Ectodermal cell (in vitro differentiated cells): ENCODE results near the gene ZNF282.

Experiments used
- H3K27ac ChIP-seq: 2 replicates; pipeline ENCODE4 v1.7.0; 2013; ENCODE audit warnings: mild to moderate bottlenecking, low read depth, low read length; ENCODE audit not compliant: insufficient read depth, poor library complexity, severe bottlenecking
- H3K27me3 ChIP-seq: 2 replicates; pipeline ENCODE4 v1.7.0; 2013; ENCODE audit warnings: mild to moderate bottlenecking, low read length; ENCODE audit not compliant: insufficient read depth, control insufficient read depth, poor library complexity, severe bottlenecking
- H3K36me3 ChIP-seq: one replicate; pipeline ENCODE4 v1.7.0; 2013; ENCODE audit warnings: low read length; ENCODE audit not compliant: control insufficient read depth, insufficient read depth
- H3K4me1 ChIP-seq: one replicate; pipeline ENCODE4 v1.7.0; 2013; ENCODE audit warnings: low read length; ENCODE audit not compliant: control insufficient read depth, insufficient read depth
- H3K4me3 ChIP-seq: 2 replicates; pipeline ENCODE4 v1.7.0; 2013; ENCODE audit warnings: low read depth, low read length, control low read depth; ENCODE audit not compliant: insufficient read depth
- H3K9me3 ChIP-seq: 2 replicates; pipeline ENCODE4 v1.7.0; 2013; ENCODE audit warnings: mild to moderate bottlenecking, low read length, moderate library complexity; ENCODE audit not compliant: control insufficient read depth
- WGBS, 2 experiments: methylation state at CpG; one replicate each; pipeline ENCODE4 v1.1.7; 2013; ENCODE audit warnings: missing lambda C conversion rate in 2 of 2; 5-methylcytosine and 5-hydroxymethylcytosine counted together

ZNF282 gene

DNA sequence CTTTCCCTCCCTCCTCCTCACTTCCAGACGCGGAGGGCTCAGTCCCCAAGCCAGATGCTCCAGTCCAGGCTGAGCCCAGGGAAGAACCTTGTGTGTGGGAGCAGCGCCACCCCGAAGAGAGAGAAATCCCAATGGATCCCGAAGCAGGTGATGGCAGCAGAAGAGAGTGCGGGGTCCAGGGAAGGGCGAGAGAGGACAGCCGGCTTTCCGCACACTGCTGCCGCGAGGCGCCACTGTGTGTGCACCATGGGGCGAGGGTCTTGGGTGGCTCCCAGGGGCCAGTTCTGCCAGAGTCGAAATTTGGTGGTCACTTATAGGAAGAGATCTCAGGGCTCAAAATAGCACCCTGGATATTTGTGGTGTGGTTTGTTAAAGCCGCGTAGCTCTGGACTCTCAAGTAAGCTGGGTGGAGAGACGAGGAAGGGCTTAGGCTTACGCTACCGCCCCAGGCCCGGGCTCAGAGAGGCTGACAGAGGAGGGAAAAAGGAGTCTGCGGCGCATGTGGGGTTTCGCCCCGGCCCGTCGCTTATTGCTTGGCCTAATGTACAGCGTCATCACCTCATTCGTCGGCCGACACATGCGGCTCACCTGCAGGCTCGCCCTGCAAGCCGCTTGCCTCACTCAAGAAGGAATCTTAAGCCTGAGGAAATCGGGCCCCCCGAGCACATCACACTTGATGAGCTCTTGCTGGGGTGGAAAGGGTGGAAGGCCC, 12.1 kb downstream of the ZNF282 start:
- H3K9me3 ChIP-seq: no peaks in the 10 kb centered on the region
- WGBS, 2 experiments: 90% methylated on average over 35 of the region's 35 CpGs
- no peak overlapping the region for H3K4me3 ChIP-seq
- H3K4me1 ChIP-seq: no peaks in the 10 kb centered on the region
- no peaks in the 10 kb centered on the region for H3K27me3 ChIP-seq
- peaks cover 42% of the 10 kb centered on the region for H3K36me3 ChIP-seq
- no peak overlapping the region for H3K27ac ChIP-seq

DNA sequence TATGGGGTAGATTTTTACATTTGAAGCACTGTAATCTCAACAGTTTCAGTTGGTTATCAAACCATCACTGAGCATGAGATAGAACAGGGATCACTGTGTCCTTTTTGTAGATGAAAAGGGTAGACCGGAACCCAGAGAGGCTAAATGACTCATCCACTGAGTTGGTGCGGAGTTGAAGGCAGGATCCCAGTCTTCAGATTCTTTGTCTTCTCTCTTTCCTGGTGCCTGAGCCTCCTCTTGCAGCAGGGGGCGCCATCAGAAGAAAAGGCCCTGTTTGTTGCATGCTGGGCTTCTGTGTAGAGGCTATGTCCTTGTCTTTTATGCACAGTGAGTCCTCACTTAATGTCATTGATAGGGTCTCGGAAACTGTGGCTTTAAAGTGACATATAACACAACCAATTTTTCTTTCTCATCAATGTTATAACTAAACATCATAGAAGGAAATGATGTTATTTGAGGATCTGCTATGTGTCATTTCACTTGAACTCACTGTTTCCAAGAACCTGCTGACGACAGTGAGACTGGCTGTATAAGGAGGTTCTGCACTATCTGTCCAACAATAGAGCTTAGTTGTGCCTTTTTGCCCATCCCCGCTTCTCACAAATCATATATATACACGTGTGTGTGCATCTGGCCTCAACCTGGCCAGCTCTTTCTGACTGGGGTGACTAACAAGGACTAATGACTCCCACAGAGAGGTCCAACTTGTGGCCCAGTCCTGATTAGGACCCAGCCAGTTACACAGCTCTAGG, 14.3 kb downstream of the ZNF282 start:
- peaks cover 48% of the 10 kb centered on the region for H3K36me3 ChIP-seq

DNA sequence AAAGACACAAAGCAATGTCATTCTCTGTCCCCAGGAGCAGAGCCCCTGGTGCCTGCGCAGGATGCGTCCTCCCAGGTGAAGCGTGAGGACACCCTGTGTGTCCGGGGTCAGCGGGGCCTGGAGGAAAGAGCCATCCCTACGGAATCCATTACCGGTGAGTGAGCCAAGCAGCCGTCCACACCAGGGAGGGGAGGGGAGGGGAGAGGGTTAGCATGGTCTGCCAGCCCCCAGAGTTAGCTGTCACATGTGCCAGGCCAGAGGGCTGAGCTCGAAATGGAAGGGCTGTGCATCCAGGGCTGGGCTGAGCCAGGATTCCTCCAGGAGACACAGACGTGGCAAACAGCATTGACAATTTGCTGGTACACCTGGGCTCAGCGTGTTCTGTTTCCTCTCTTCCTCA, 15.2 kb downstream of the ZNF282 start:
- no peak overlapping the region for H3K4me3 ChIP-seq
- H3K27ac ChIP-seq: no peak overlapping the region
- H3K36me3 ChIP-seq: peaks cover 47% of the 10 kb centered on the region
- H3K27me3 ChIP-seq: no peaks in the 10 kb centered on the region
- WGBS, 2 experiments: 95 to 96% methylated on average over 11 of the region's 11 CpGs
- no peaks in the 10 kb centered on the region for H3K4me1 ChIP-seq
- H3K9me3 ChIP-seq: no peaks in the 10 kb centered on the region

More for the DNA sequence above, 14.3 kb downstream of the ZNF282 start:
- peak overlapping the region; percentile 8 for H3K27ac ChIP-seq
- no peaks in the 10 kb centered on the region for H3K4me1 ChIP-seq
- WGBS, 2 experiments: 61 to 65% methylated on average over 6 to 7 of the region's 7 CpGs
- H3K4me3 ChIP-seq: no peak overlapping the region
- H3K9me3 ChIP-seq: no peaks in the 10 kb centered on the region
- H3K27me3 ChIP-seq: no peaks in the 10 kb centered on the region

DNA sequence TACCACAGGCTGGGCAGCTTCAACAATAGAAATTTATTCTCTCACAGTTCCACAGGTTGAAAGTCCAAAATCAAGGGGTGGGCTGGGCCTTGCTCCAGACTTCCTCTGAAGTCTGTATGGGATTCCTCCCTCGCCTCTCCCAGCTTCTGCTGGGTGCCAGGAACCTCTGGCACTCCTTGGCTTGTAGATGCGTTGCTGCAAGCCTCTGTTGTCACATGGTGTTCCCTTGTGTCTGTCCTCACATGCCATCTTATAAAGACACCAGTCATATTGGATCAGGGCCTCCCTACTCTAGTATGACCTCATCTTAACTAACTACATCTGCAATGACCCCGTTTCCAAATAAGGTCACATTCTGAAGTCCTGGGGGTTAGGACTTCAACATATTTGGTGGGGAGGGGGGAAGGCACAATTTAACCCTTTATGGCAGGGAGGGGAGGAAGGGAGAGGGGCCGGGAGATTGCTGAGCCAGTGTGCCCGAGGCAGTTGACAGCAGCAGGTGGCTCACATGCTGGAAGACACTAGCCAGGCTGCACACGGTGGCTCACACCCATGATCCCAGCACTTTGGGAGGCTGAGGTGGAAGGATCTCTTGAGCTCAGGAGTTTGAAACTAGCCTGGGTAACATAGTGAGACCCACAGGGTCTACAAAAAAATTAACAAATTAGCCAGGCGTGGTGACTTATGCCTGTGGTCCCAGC, 18.8 kb downstream of the ZNF282 start:
- Histone ChIP-seq H3K27ac (no peak overlapping the region), H3K9me3 (no peaks in the 10 kb centered on the region), H3K27me3 (no peaks in the 10 kb centered on the region), H3K4me1 (no peaks in the 10 kb centered on the region), H3K4me3 (no peak overlapping the region), H3K36me3 (peaks cover 48% of the 10 kb centered on the region)
- WGBS, 2 experiments: 88% methylated on average over 7 of the region's 7 CpGs

DNA sequence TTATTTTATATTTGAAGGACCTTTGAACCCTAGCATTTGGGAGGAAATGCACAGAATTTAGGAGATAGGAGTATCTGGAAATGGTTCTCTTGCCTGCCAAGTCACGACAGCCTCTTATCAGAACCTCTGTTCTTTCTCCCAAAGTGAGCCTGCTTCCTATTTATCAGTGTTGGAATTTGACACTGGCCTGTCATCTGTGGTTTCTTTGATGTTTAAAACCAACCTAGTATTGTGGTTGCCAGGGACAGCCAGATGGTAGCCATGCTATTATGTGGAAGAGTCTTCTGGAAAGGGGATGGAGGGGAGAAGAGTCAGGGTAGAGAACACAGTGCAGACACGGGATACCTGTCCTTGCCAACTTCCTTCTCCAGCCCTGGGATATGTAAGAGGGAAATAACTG, 21.1 kb downstream of the ZNF282 start:
- H3K4me3 ChIP-seq: no peak overlapping the region
- H3K9me3 ChIP-seq: no peaks in the 10 kb centered on the region
- 90 to 94% methylated on average over 2 of the region's 2 CpGs for WGBS, 2 experiments
- no peaks in the 10 kb centered on the region for H3K27me3 ChIP-seq
- H3K4me1 ChIP-seq: no peaks in the 10 kb centered on the region
- H3K36me3 ChIP-seq: peaks cover 37% of the 10 kb centered on the region
- no peak overlapping the region for H3K27ac ChIP-seq

DNA sequence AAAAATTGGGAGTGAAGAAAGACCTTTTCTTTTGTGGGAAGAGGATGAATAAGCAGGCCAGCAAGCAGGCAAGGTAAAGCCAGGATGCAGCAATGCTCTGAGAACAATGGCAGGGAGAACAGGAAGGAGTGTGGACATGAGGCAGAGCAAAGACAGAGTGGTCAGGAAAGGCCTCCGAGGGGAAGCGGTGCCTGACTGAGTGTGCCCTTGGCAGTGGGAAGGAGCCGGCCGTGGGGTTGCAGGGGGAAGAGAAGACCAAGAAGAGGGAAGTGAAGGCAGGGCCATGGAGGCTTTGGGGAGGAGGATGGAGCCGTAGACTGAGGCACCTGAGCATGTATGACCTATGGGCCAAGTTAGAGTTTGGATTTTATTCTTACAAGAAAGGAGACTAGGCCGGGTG, 22.2 kb downstream of the ZNF282 start:
- no peaks in the 10 kb centered on the region for H3K4me1 ChIP-seq
- peaks cover 27% of the 10 kb centered on the region for H3K36me3 ChIP-seq
- H3K27me3 ChIP-seq: no peaks in the 10 kb centered on the region
- no peak overlapping the region for H3K4me3 ChIP-seq
- H3K9me3 ChIP-seq: no peaks in the 10 kb centered on the region
- no peak overlapping the region for H3K27ac ChIP-seq
- 93 to 96% methylated on average over 6 of the region's 6 CpGs for WGBS, 2 experiments

DNA sequence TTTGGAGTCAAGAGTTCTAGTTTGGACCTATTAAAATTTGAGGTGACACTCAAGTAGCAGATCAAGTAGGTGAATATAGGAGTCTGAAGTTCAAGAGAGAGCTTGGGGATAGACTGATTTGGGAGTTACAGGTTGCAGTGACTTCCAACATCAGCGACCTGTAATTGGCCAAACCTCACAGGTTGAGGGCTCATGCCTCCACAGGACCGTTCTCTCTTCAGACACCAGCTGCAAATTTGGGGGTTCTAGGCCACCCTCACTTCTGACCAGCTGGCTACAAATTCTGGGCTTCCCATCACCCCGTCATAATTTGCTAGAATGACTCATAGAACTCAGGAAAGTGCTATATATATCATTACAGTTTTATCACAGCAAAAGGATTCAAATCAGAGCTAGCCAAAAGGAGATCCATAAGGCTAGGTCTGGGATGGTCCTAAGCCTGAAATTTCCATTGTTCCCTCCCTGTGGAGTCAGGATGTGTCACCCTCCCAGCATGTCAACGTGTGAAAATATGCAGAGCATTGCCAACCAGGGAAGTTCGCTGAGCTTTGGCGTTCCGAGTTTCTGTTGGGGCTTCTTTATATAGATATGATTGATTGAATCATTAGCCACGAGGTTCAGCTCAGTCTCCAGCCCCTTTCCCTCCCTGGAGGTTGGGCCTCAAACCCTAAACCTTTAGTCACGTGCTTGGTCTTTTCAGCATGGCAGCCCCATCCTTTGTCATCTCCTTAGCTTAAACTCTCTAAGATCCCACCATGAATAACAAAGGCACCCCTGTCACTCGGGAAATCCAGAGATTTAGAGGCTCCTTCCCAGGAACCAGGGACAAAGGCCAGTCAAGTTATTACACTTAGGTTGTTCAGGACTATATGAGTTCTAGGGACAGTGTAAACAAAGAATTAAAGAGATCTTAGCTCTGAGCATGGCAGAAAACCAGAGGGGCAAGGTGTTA, 23.4 kb downstream of the ZNF282 start:
- 79 to 80% methylated on average over 10 of the region's 10 CpGs for WGBS, 2 experiments
- no peak overlapping the region for H3K4me3 ChIP-seq
- H3K27ac ChIP-seq: no peak overlapping the region
- H3K27me3 ChIP-seq: no peaks in the 10 kb centered on the region
- H3K4me1 ChIP-seq: no peaks in the 10 kb centered on the region
- no peaks in the 10 kb centered on the region for H3K9me3 ChIP-seq
- peaks cover 17% of the 10 kb centered on the region for H3K36me3 ChIP-seq

DNA sequence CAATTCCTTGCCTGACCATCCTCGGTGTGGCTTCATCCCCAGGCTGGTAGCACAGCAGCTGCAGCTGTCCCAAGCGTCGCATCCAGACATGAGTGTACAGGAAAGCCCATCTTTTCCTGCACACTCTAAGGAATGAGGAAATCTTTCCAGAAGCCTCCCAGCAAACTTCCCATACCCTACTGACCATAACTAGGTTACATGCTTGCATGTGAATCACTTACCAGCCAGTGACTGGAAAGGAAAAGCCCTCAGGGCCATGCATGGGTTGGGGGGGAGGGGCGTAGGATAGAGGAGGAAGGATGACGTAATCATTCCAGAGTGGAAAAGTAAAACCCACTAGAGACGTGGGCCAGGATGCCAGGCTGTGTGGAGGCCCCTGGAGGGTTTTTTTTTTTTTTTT, 25.2 kb downstream of the ZNF282 start:
- H3K36me3 ChIP-seq: peaks cover 32% of the 10 kb centered on the region
- H3K4me1 ChIP-seq: no peaks in the 10 kb centered on the region
- H3K27ac ChIP-seq: no peak overlapping the region
- 93 to 95% methylated on average over 6 of the region's 6 CpGs for WGBS, 2 experiments
- no peak overlapping the region for H3K4me3 ChIP-seq
- H3K27me3 ChIP-seq: no peaks in the 10 kb centered on the region
- H3K9me3 ChIP-seq: no peaks in the 10 kb centered on the region

DNA sequence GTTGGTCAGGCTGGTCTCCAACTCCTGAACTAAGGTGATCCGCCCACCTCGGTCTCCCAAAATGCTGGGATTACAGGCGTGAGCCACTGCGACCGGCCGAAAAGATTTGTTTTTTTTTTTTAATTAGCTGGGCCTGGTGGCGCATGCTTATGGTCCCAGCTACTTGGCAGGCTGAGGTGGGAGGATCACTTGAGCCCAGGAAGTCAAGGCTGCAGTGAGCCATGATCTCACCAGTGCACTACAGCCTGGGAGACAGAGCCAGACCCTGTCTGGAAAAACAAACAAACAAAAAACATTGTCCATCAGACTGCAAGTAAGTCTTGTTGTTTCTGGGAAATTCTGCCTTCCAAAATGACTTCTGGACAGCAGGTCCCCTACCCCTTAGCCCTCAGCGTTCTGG, 27.8 kb downstream of the ZNF282 start:
- no peak overlapping the region for H3K27ac ChIP-seq

More for the DNA sequence above, 27.8 kb downstream of the ZNF282 start:
- H3K4me1 ChIP-seq: no peaks in the 10 kb centered on the region
- no peaks in the 10 kb centered on the region for H3K27me3 ChIP-seq
- WGBS, 2 experiments: 90 to 94% methylated on average over 8 of the region's 8 CpGs
- H3K36me3 ChIP-seq: peaks cover 23% of the 10 kb centered on the region
- H3K9me3 ChIP-seq: no peaks in the 10 kb centered on the region
- no peak overlapping the region for H3K4me3 ChIP-seq
